HG03108 (cell line): ENCODE data around the gene PTS.

Source experiments
- ATAC-seq: cut with Tn5 transposase; IDR thresholded peaks from one replicate; pipeline ENCODE4 v1.9.1; 2021; ENCODE audit warnings: moderate library complexity; ENCODE audit not compliant: unreplicated experiment

Gene PTS

GRCh38 chr11:112260490-112260889, 34.3 kb downstream of the PTS start, which contains the start of gene PLET1:
TSS of gene PLET1 (minus strand) at chr11:112260860. CDS start at chr11:112260589, 271 bp downstream.
- ATAC-seq = no peak

- no peak for ATAC-seq
These were observed 39.6 kb downstream of the PTS start for GRCh38 chr11:112265659-112266409.

- no peak for ATAC-seq
These were observed 40.2 kb downstream of the PTS start for GRCh38 chr11:112266410-112266778.

GRCh38 chr11:112267188-112267591, 41.0 kb downstream of the PTS start:
- no peak for ATAC-seq

GRCh38 chr11:112268406-112268805, 42.2 kb downstream of the PTS start:
- ATAC-seq = no peak

- ATAC-seq = no peak
These were observed 42.9 kb downstream of the PTS start for GRCh38 chr11:112269139-112269538.

- no peak for ATAC-seq
These were observed 44.4 kb downstream of the PTS start for GRCh38 chr11:112270551-112271180.

GRCh38 chr11:112271242-112271641, 45.0 kb downstream of the PTS start:
- no peak for ATAC-seq

GRCh38 chr11:112273066-112273465, 46.8 kb downstream of the PTS start:
- ATAC-seq = no peak

- ATAC-seq = no peak
These were observed 48.0 kb downstream of the PTS start for GRCh38 chr11:112274007-112274783.

- ATAC-seq = no peak
These were observed 50.8 kb downstream of the PTS start for GRCh38 chr11:112277029-112277428.

- no peak for ATAC-seq
These were observed 51.7 kb downstream of the PTS start for GRCh38 chr11:112277941-112278340.

- ATAC-seq = no peak
These were observed 52.6 kb downstream of the PTS start for GRCh38 chr11:112278803-112279202.

GRCh38 chr11:112279901-112280267, 53.7 kb downstream of the PTS start:
- no peak for ATAC-seq

- ATAC-seq = no peak
These were observed 54.3 kb downstream of the PTS start for GRCh38 chr11:112280268-112281126.

GRCh38 chr11:112281726-112282125, 55.5 kb downstream of the PTS start:
- no peak for ATAC-seq
